NCI-H2227 (cell line): ENCODE data around the gene GPAT2.
"Not testable (repeated sequence)": the region's sequence is repeated elsewhere in the genome, so short reads cannot be mapped to it uniquely, and the experiment has no call there.

Experiments used
- DNase-seq: peaks from one replicate; lab custom pipeline; 2025; ENCODE audit not compliant: unreplicated experiment; lab: John Stamatoyannopoulos, UW

GPAT2 gene

GRCh38 chr2:96064760-96065159 lies 30.0 kb upstream of the GPAT2 start:
- not testable (repeated sequence) for DNase-seq

GRCh38 chr2:96064047-96064675 lies 29.4 kb upstream of the GPAT2 start:
- DNase-seq, result not testable (repeated sequence)

GRCh38 chr2:96063116-96063899 lies 28.6 kb upstream of the GPAT2 start:
- not testable (repeated sequence) for DNase-seq

- not testable (repeated sequence) for DNase-seq
Observed at GRCh38 chr2:96062483-96062882, 27.8 kb upstream of the GPAT2 start.

GRCh38 chr2:96061901-96062300 lies 27.2 kb upstream of the GPAT2 start:
- DNase-seq, result not testable (repeated sequence)

- not testable (repeated sequence) for DNase-seq
Observed at GRCh38 chr2:96061197-96061817, 26.6 kb upstream of the GPAT2 start.

GRCh38 chr2:96060325-96060724 lies 25.6 kb upstream of the GPAT2 start:
- DNase-seq, result not testable (repeated sequence)

GRCh38 chr2:96059443-96059842 lies 24.7 kb upstream of the GPAT2 start:
- not testable (repeated sequence) for DNase-seq

GRCh38 chr2:96055830-96056229 lies 21.1 kb upstream of the GPAT2 start:
- not testable (repeated sequence) for DNase-seq

GRCh38 chr2:96054537-96054936 lies 19.8 kb upstream of the GPAT2 start:
- not testable (repeated sequence) for DNase-seq

- DNase-seq, result not testable (repeated sequence)
Observed at GRCh38 chr2:96053385-96053784, 18.7 kb upstream of the GPAT2 start.

- not testable (repeated sequence) for DNase-seq
Observed at GRCh38 chr2:96052632-96053031, 17.9 kb upstream of the GPAT2 start.

- DNase-seq, result not testable (repeated sequence)
Observed at GRCh38 chr2:96049917-96050262, 15.2 kb upstream of the GPAT2 start.

GRCh38 chr2:96049049-96049916 lies 14.6 kb upstream of the GPAT2 start:
- not testable (repeated sequence) for DNase-seq

- DNase-seq, result not testable (repeated sequence)
Observed at GRCh38 chr2:96035554-96035953, 838 bp upstream of the GPAT2 start.

GRCh38 chr2:96033997-96034396 lies 719 bp downstream of the GPAT2 start:
- not testable (repeated sequence) for DNase-seq

- not testable (repeated sequence) for DNase-seq
Observed at GRCh38 chr2:96027725-96028325, 6.9 kb downstream of the GPAT2 start.

GRCh38 chr2:96025755-96026154 lies 9.0 kb downstream of the GPAT2 start:
- not testable (repeated sequence) for DNase-seq

GRCh38 chr2:96025194-96025492 lies 9.6 kb downstream of the GPAT2 start:
- DNase-seq, result no peak

- no peak for DNase-seq
Observed at GRCh38 chr2:96024336-96025193, 10.2 kb downstream of the GPAT2 start.
